Activated naive CD4-positive, alpha-beta T cell treated with anti-CD3 and anti-CD28 coated beads for 36 hours (primary cell): Measurements from ENCODE around the gene CTBS. TPM values are rescaled to one million over a fixed set of nuclear protein-coding genes. Genes with fewer than 3 reads are reported as not detected.
A peak's percentile ranks its signal among the peaks of the same experiment; 100 is the strongest.

Source experiments
- CTCF ChIA-PET: fragments of 350-600 bp; sonication (Branson Sonifier 250); formaldehyde crosslinking; loops from one replicate; lab custom pipeline; 2021; ENCODE audit warnings: antibody characterized with exemption; lab: Charles Lee
- DNase-seq: peaks from one replicate; pipeline ENCODE4 v3.0.0-alpha.2; 2020
- H3K27ac Mint-ChIP-seq: one replicate; pipeline ENCODE4 v1.8.0; 2021; ENCODE audit warnings: mild to moderate bottlenecking, mixed read lengths
- H3K27me3 Mint-ChIP-seq: one replicate; pipeline ENCODE4 v1.8.0; 2021; ENCODE audit warnings: low read depth, mixed read lengths
- H3K36me3 Mint-ChIP-seq: one replicate; pipeline ENCODE4 v1.8.0; 2021; ENCODE audit warnings: low read depth, mixed read lengths
- H3K4me1 Mint-ChIP-seq: one replicate; pipeline ENCODE4 v1.8.0; 2021; ENCODE audit warnings: low read depth, mixed read lengths
- H3K4me3 Mint-ChIP-seq: one replicate; pipeline ENCODE4 v1.8.0; 2021; ENCODE audit warnings: mild to moderate bottlenecking, moderate library complexity, mixed read lengths
- H3K9me3 Mint-ChIP-seq: one replicate; pipeline ENCODE4 v1.8.0; 2021; ENCODE audit warnings: mixed read lengths
- intact Hi-C: fragments of 100-400 bp; cut with micrococcal nuclease; formaldehyde crosslinking; loops from one replicate; pipeline ENCODE4 v1.15.1; 2023
- total RNA-seq, 2 experiments: library from RNA; stranded (reverse); gene quantifications; one replicate each; pipeline ENCODE4 v1.2.3, GENCODE V29; 2021

CTBS gene
- 10 to 100 TPM; 21.1 to 21.2 TPM for total RNA-seq

- peak within 1 kb of the TSS; percentile 95 for H3K4me3 Mint-ChIP-seq
- intact Hi-C loops = loop anchor here (1.0 to 5.0 kb wide), 12 partner anchors 25 to 703 kb away; partner anchors contain the start of genes BCL10, GNG5, PRKACB and RPF1
- CTCF ChIA-PET = interaction anchor here (0.7 to 1.9 kb wide), 8 partner anchors 46 to 428 kb away, joined by 3 to 9 read pairs (median 4); partner anchors contain the start of genes GNG5 and SPATA1
- no peaks in the 10 kb centered on the region for H3K9me3 Mint-ChIP-seq
- DNase-seq = peak; percentile 86
- H3K27ac Mint-ChIP-seq = peak within 1 kb of the TSS; percentile 98
- H3K36me3 Mint-ChIP-seq = peaks cover 28% of the 10 kb centered on the region
- H3K27me3 Mint-ChIP-seq = no peaks in the 10 kb centered on the region
- peaks cover 28% of the 10 kb centered on the region for H3K4me1 Mint-ChIP-seq
Measured at GRCh38 chr1:84573967-84574842, at the start of gene CTBS. CTBS (minus strand) TSS chr1:84574440; CDS start chr1:84574415, 25 bp downstream.

GRCh38 chr1:84621553-84621952 lies 47.3 kb upstream of the CTBS start:
- Mint-ChIP-seq H3K4me3 (no peak overlapping the region), H3K9me3 (no peaks in the 10 kb centered on the region), H3K4me1 (peaks cover 18% of the 10 kb centered on the region), H3K27me3 (no peaks in the 10 kb centered on the region), H3K27ac (no peak overlapping the region), H3K36me3 (no peaks in the 10 kb centered on the region)
- DNase-seq = no peak
- CTCF ChIA-PET = interaction anchor here (0.6 to 5.2 kb wide), 12 partner anchors 11 to 480 kb away, joined by 3 to 49 read pairs (median 4); partner anchors contain the start of gene SSX2IP
- intact Hi-C loops = loop anchor here (1.0 to 10.0 kb wide), 5 partner anchors 151 to 717 kb away; no protein-coding TSS in a partner anchor

GRCh38 chr1:84620720-84621313 lies 46.6 kb upstream of the CTBS start:
- Mint-ChIP-seq H3K4me1 (peaks cover 18% of the 10 kb centered on the region), H3K4me3 (peak overlapping the region; percentile 93), H3K36me3 (no peaks in the 10 kb centered on the region), H3K9me3 (no peaks in the 10 kb centered on the region), H3K27ac (peak overlapping the region; percentile 94), H3K27me3 (no peaks in the 10 kb centered on the region)
- DNase-seq = peak; percentile 85
- intact Hi-C loops = loop anchor here (1.0 to 10.0 kb wide), 11 partner anchors 69 to 716 kb away; partner anchors contain the start of genes GNG5, RPF1, SPATA1 and SSX2IP
- CTCF ChIA-PET = interaction anchor here (0.6 to 5.2 kb wide), 42 partner anchors 8 to 477 kb away, joined by 3 to 49 read pairs (median 4); partner anchors contain the start of genes CTBS, GNG5, PRKACB and SPATA1

GRCh38 chr1:84619383-84620102 lies 45.3 kb upstream of the CTBS start:
- peak; percentile 61 for DNase-seq
- Mint-ChIP-seq H3K4me1 (peaks cover 18% of the 10 kb centered on the region), H3K27me3 (no peaks in the 10 kb centered on the region), H3K36me3 (no peaks in the 10 kb centered on the region), H3K4me3 (peak overlapping the region; percentile 42), H3K27ac (peak overlapping the region; percentile 76), H3K9me3 (peaks cover 1% of the 10 kb centered on the region)
- intact Hi-C loops = loop anchor here (1.0 to 10.0 kb wide), 12 partner anchors 20 to 715 kb away; partner anchors contain the start of genes GNG5, RPF1, SPATA1 and SSX2IP
- CTCF ChIA-PET = interaction anchor here (0.6 to 5.2 kb wide), 32 partner anchors 9 to 452 kb away, joined by 3 to 49 read pairs (median 3); no protein-coding TSS in a partner anchor

- H3K27ac Mint-ChIP-seq = no peak overlapping the region
- intact Hi-C loops = no loop called here
Measured at GRCh38 chr1:84617349-84617748, 43.1 kb upstream of the CTBS start.

GRCh38 chr1:84615790-84616189 lies 41.5 kb upstream of the CTBS start:
- intact Hi-C loops = no loop called here
- CTCF ChIA-PET = no interaction called here
- Mint-ChIP-seq H3K27ac (no peak overlapping the region), H3K4me3 (no peak overlapping the region), H3K36me3 (peaks cover 2% of the 10 kb centered on the region), H3K9me3 (peaks cover 13% of the 10 kb centered on the region), H3K27me3 (no peaks in the 10 kb centered on the region), H3K4me1 (peaks cover 28% of the 10 kb centered on the region)
- no peak for DNase-seq

More at GRCh38 chr1:84617349-84617748, 43.1 kb upstream of the CTBS start:
- DNase-seq = no peak
- Mint-ChIP-seq H3K9me3 (peaks cover 11% of the 10 kb centered on the region), H3K4me1 (peaks cover 23% of the 10 kb centered on the region), H3K36me3 (peaks cover 2% of the 10 kb centered on the region), H3K4me3 (no peak overlapping the region), H3K27me3 (no peaks in the 10 kb centered on the region)
- CTCF ChIA-PET = no interaction called here

GRCh38 chr1:84613887-84614286 lies 39.6 kb upstream of the CTBS start:
- no peak overlapping the region for H3K27ac Mint-ChIP-seq
- peaks cover 13% of the 10 kb centered on the region for H3K4me1 Mint-ChIP-seq
- CTCF ChIA-PET = interaction anchor here (1.2 to 1.3 kb wide), 2 partner anchors 9 to 27 kb away, joined by 3 to 6 read pairs; no protein-coding TSS in a partner anchor
- H3K9me3 Mint-ChIP-seq = peaks cover 14% of the 10 kb centered on the region
- intact Hi-C loops = no loop called here
- peaks cover 2% of the 10 kb centered on the region for H3K36me3 Mint-ChIP-seq
- no peak for DNase-seq
- no peaks in the 10 kb centered on the region for H3K27me3 Mint-ChIP-seq
- no peak overlapping the region for H3K4me3 Mint-ChIP-seq

GRCh38 chr1:84613026-84613425 lies 38.8 kb upstream of the CTBS start:
- Mint-ChIP-seq H3K27ac (no peak overlapping the region), H3K36me3 (peaks cover 2% of the 10 kb centered on the region), H3K27me3 (no peaks in the 10 kb centered on the region), H3K9me3 (peaks cover 14% of the 10 kb centered on the region), H3K4me1 (peaks cover 13% of the 10 kb centered on the region), H3K4me3 (no peak overlapping the region)
- CTCF ChIA-PET = no interaction called here
- no peak for DNase-seq
- intact Hi-C loops = no loop called here

- DNase-seq = no peak
- no peak overlapping the region for H3K4me3 Mint-ChIP-seq
- peaks cover 14% of the 10 kb centered on the region for H3K9me3 Mint-ChIP-seq
- CTCF ChIA-PET = interaction anchor here (0.7 to 2.5 kb wide), 2 partner anchors 9 to 169 kb away, joined by 3 to 8 read pairs; no protein-coding TSS in a partner anchor
- no peak overlapping the region for H3K27ac Mint-ChIP-seq
- intact Hi-C loops = no loop called here
- H3K36me3 Mint-ChIP-seq = peaks cover 2% of the 10 kb centered on the region
- no peaks in the 10 kb centered on the region for H3K27me3 Mint-ChIP-seq
- peaks cover 13% of the 10 kb centered on the region for H3K4me1 Mint-ChIP-seq
Measured at GRCh38 chr1:84611796-84612195, 37.6 kb upstream of the CTBS start.

- intact Hi-C loops = no loop called here
- peaks cover 6% of the 10 kb centered on the region for H3K36me3 Mint-ChIP-seq
- H3K9me3 Mint-ChIP-seq = peaks cover 20% of the 10 kb centered on the region
- CTCF ChIA-PET = interaction anchor here (0.6 to 2.5 kb wide), 2 partner anchors 10 to 681 kb away, joined by 3 to 8 read pairs; no protein-coding TSS in a partner anchor
- no peaks in the 10 kb centered on the region for H3K27me3 Mint-ChIP-seq
- H3K4me3 Mint-ChIP-seq = no peak overlapping the region
- H3K27ac Mint-ChIP-seq = peak overlapping the region; percentile 10
- no peak for DNase-seq
- H3K4me1 Mint-ChIP-seq = peaks cover 13% of the 10 kb centered on the region
Measured at GRCh38 chr1:84611091-84611490, 36.9 kb upstream of the CTBS start.

- Mint-ChIP-seq H3K9me3 (peaks cover 30% of the 10 kb centered on the region), H3K27me3 (no peaks in the 10 kb centered on the region), H3K36me3 (peaks cover 22% of the 10 kb centered on the region), H3K4me3 (no peak overlapping the region), H3K27ac (no peak overlapping the region), H3K4me1 (peaks cover 7% of the 10 kb centered on the region)
- CTCF ChIA-PET = interaction anchor here (0.9 to 1.2 kb wide), 2 partner anchors 10 to 13 kb away, joined by 3 read pairs; no protein-coding TSS in a partner anchor
- no peak for DNase-seq
- intact Hi-C loops = no loop called here
Measured at GRCh38 chr1:84606977-84607376, 32.7 kb upstream of the CTBS start.
